ENCODE data around the gene CRTC2. TPM values are rescaled to one million over a fixed set of nuclear protein-coding genes. Genes with fewer than 3 reads are reported as not detected.

CRTC2 gene
- total and polyA plus RNA-seq, 9 of the 15 experiments (the other 6 are each of a cell fraction or from before 2014, with no cell fraction given): 2.7 to 26.4 (median 10.2) TPM

- TF ChIP-seq ZNF407 (IDR thresholded peaks at IDR 0.05; ENCODE audit: low read depth) (no peak), ZNF134 (CRISPR knock-in tag; conservative IDR thresholded peaks at IDR 0.05) (no peak), ZBTB9 (CRISPR knock-in tag; IDR thresholded peaks at IDR 0.05) (no peak), CBX5 (IDR thresholded peaks at IDR 0.05; ENCODE audit: borderline replicate concordance, low read depth) (no peak), ZNF764 (CRISPR knock-in tag; IDR thresholded peaks at IDR 0.05; ENCODE audit: low read depth) (no peak), ZKSCAN8 (CRISPR knock-in tag; IDR thresholded peaks at IDR 0.05) (no peak), CXXC5 (CRISPR knock-in tag; IDR thresholded peaks at IDR 0.05) (peak; percentile 86), ZNF354B (CRISPR knock-in tag; IDR thresholded peaks at IDR 0.05) (no peak), RNF219 (CRISPR knock-in tag; IDR thresholded peaks at IDR 0.05) (no peak), CHAMP1 (IDR thresholded peaks at IDR 0.05) (no peak), ZNF316 (IDR thresholded peaks at IDR 0.05) (no peak), CBFA2T2 (conservative IDR thresholded peaks at IDR 0.05) (peak; percentile 62; the same call in 1 of the 2 replicates), SETDB1 (IDR thresholded peaks at IDR 0.05; ENCODE audit: low read length) (no peak), ZNF76 (CRISPR knock-in tag; IDR thresholded peaks at IDR 0.05; ENCODE audit: borderline replicate concordance) (no peak)
Observed at GRCh38 chr1:153967107-153967999, 8.9 kb upstream of the CRTC2 start, which contains the start of gene CREB3L4 (continued).

All from K562 (cell line).